ENCODE results near the gene KREMEN2. TPM values are rescaled to one million over a fixed set of nuclear protein-coding genes. Genes with fewer than 3 reads are reported as not detected.

Gene KREMEN2
- total and polyA plus RNA-seq, 2 of the 8 experiments (the other 6 are each of a cell fraction or from before 2014, with no cell fraction given): 6.6 to 7.0 TPM

- Histone ChIP-seq H3K27me3 (replicated peaks in 1 of 4; ENCODE audit: control insufficient read depth in 3 of 4, extremely low read depth in 1 of 4, insufficient read depth in 3 of 4, low read length in 3 of 4) (no peaks in the 10 kb centered on the region; a peak in 1 of 7 replicates), H2BK120ac (replicated peaks; ENCODE audit: low read depth, low read length) (no peak overlapping the region), H3K23me2 (ENCODE audit: low read depth, low read length) (no peaks in the 10 kb centered on the region; the same call in 1 of the 2 replicates), H3K4me3 (ENCODE audit: extremely low read depth in 1 of 4, insufficient read depth in 2 of 4, low read depth in 3 of 4, low read length in 4 of 4) (no peak overlapping the region), H2AFZ (ENCODE audit: low read length) (no peak overlapping the region), H3K9ac (replicated peaks in 1 of 4; ENCODE audit: extremely low read depth in 1 of 4, low read depth in 3 of 4, low read length in 3 of 4) (no peak overlapping the region), H4K5ac (ENCODE audit: insufficient read length, low read depth, low read length) (no peak overlapping the region), H3K4me2 (ENCODE audit: insufficient read depth in 1 of 2, low read depth in 2 of 2, low read length in 2 of 2) (no peak overlapping the region), H3K36me3 (ENCODE audit: control insufficient read depth in 2 of 4, insufficient read depth in 4 of 4, low read length in 3 of 4) (no peaks in the 10 kb centered on the region), H3K79me2 (ENCODE audit: control insufficient read depth in 1 of 2, insufficient read depth in 2 of 2, low read length in 2 of 2) (no peaks in the 10 kb centered on the region), H3K4me1 (replicated peaks in 1 of 4; ENCODE audit: control insufficient read depth in 3 of 4, insufficient read depth in 4 of 4, low read length in 3 of 4) (peaks cover 0 to 34% (median 20%) of the 10 kb centered on the region in 4 experiments; a peak in 6 of 7 replicates), H2BK20ac (ENCODE audit: low read length) (0 out of 2 replicates have a peak overlapping the region, but pooled peaks have one; percentile 43), H4K8ac (ENCODE audit: extremely low read depth, insufficient read depth, low read length) (no peak overlapping the region), H4K91ac (replicated peaks; ENCODE audit: insufficient read length, low read length) (peak overlapping the region; percentile 49), H2BK12ac (ENCODE audit: low read depth, low read length) (peak overlapping the region; percentile 94; the same call in 1 of the 2 replicates), H3K27ac (ENCODE audit: low read depth, low read length) (no peak overlapping the region), H2BK5ac (ENCODE audit: low read depth, low read length) (0 out of 2 replicates have a peak overlapping the region, but pooled peaks have one; percentile 68), H2AK5ac (ENCODE audit: low read depth, low read length) (0 out of 2 replicates have a peak overlapping the region, but pooled peaks have one; percentile 59), H3K56ac (replicated peaks; ENCODE audit: insufficient read length, low read depth, low read length) (no peak overlapping the region), H3K23ac (ENCODE audit: insufficient read length) (no peak overlapping the region), H3K9me3 (ENCODE audit: insufficient read depth in 2 of 2, low read depth in 1 of 2, low read length in 1 of 2) (no peaks in the 10 kb centered on the region), H3K79me1 (ENCODE audit: low read depth, low read length) (no peaks in the 10 kb centered on the region), H3K18ac (ENCODE audit: extremely low read depth, low read length) (peak overlapping the region; percentile 71), H2BK15ac (ENCODE audit: low read length) (peak overlapping the region; percentile 92; the same call in 1 of the 2 replicates), H3K4ac (replicated peaks; ENCODE audit: insufficient read length, low read depth, low read length) (peak overlapping the region; percentile 92), H4K20me1 (replicated peaks in 1 of 2; ENCODE audit: control insufficient read depth in 1 of 2, insufficient read depth in 2 of 2, low read length in 2 of 2) (no peaks in the 10 kb centered on the region), H3K14ac (ENCODE audit: insufficient read length) (no peak overlapping the region)
- FAIRE-seq: no peak
- CTCF ChIA-PET (ENCODE audit: partially characterized antibody): interaction anchor here (0.6 to 5.2 kb wide), 5 partner anchors 10 to 192 kb away, joined by 3 to 24 read pairs (median 4); partner anchors contain the start of gene CLDN6
- DNase-seq (ENCODE audit: low read depth in 1 of 2, low spot score in 2 of 2): no peak
- POLR2A ChIA-PET (ENCODE audit: partially characterized antibody): interaction anchor here (1.1 to 15.2 kb wide), 10 partner anchors 9 to 40 kb away, joined by 3 to 200 read pairs (median 6); partner anchors contain the start of genes CLDN6, HCFC1R1, THOC6 and TNFRSF12A
- 94% methylated on average over 9 of the region's 12 CpGs; no CpG with 5 or more reads in 1 of the 2 experiments for WGBS, 2 experiments (ENCODE audit: extremely low coverage in 1 of 2, insufficient coverage in 1 of 2, insufficient read length in 1 of 2, insufficient replicate concordance in 2 of 2, low coverage in 1 of 2, low lambda C conversion rate in 2 of 2, missing lambda C conversion rate in 1 of 2)
- TF ChIP-seq POLR2AphosphoS5 (IDR thresholded peaks at IDR 0.05; ENCODE audit: low read depth, low read length): no peak
- TF ChIP-seq ASH2L (IDR thresholded peaks at IDR 0.05; ENCODE audit: low read length): no peak
Observed at GRCh38 chr16:2991566-2992261, 27.6 kb downstream of the KREMEN2 start.
